Gastrocnemius medialis (tissue), 4 donors: ENCODE measurements around the gene SPEM2. TPM values are rescaled to one million over a fixed set of nuclear protein-coding genes. Genes with fewer than 3 reads are reported as not detected.

Experiments
- ATAC-seq, 2 donors: fragments of 150-250 bp; one replicate each; pipeline ENCODE4 v1.9.1; 2016
- DNase-seq, 2 donors: peaks; one replicate each; pipeline ENCODE4 v3.0.0-alpha.2; 2019
- H3K27ac ChIP-seq, 4 donors: fragments of 200-600 bp; sonication (generic); 1 replicate in 1 of 4; 2 replicates in 3 of 4; pipeline ENCODE4 v1.5.1; 2016 to 2018; ENCODE audit warnings: mild to moderate bottlenecking in 2 of 4, moderate library complexity in 1 of 4
- H3K27me3 ChIP-seq, 3 donors: fragments of 200-600 bp; sonication (generic) in 2 of 3; 1 replicate in 1 of 3; 2 replicates in 2 of 3; pipeline versions ENCODE4 v1.5.1 to v1.6.0; 2016 to 2019; ENCODE audit warnings: mild to moderate bottlenecking in 1 of 3, moderate library complexity in 1 of 3
- H3K36me3 ChIP-seq, 2 donors: fragments of 200-600 bp; sonication (generic) in 1 of 2; one replicate each; pipeline ENCODE4 v1.5.1; 2017 to 2018
- H3K4me1 ChIP-seq, 2 donors: fragments of 200-600 bp; sonication (generic) in 1 of 2; one replicate each; pipeline ENCODE4 v1.5.1; 2016 to 2017; ENCODE audit warnings: mild to moderate bottlenecking in 2 of 2
- H3K4me3 ChIP-seq, 4 donors: fragments of 200-600 bp; sonication (generic) in 3 of 4; 1 replicate in 1 of 4; 2 replicates in 3 of 4; pipeline ENCODE4 v1.5.1; 2016 to 2019; ENCODE audit warnings: mild to moderate bottlenecking in 2 of 4
- H3K9me3 ChIP-seq, 3 donors: fragments of 200-600 bp; sonication (generic) in 2 of 3; 1 replicate in 1 of 3; 2 replicates in 2 of 3; pipeline ENCODE4 v1.5.1; 2016 to 2019
- CTCF ChIP-seq, 5 experiments: fragments of 450-650 bp in 3 of 5; fragments of 200-600 bp in 2 of 5; sonication (generic) in 2 of 5; IDR thresholded peaks in 4 of 5; conservative IDR thresholded peaks in 1 of 5; 1 replicate in 4 of 5; 2 replicates in 1 of 5; pipeline ENCODE4 v1.5.1; 2016 to 2019; ENCODE audit warnings: antibody characterized with exemption in 5 of 5, mild to moderate bottlenecking in 3 of 5, moderate library complexity in 3 of 5
- POLR2A ChIP-seq, 2 donors: fragments of 450-650 bp; IDR thresholded peaks; one replicate each; pipeline ENCODE4 v1.6.1; 2017; ENCODE audit warnings: antibody characterized with exemption in 2 of 2, mild to moderate bottlenecking in 2 of 2, moderate library complexity in 2 of 2
- in situ Hi-C, 4 donors: fragments of 200-750 bp; cut with MboI; loops; one replicate each; pipeline versions ENCODE4 v1.15.0 to v1.8.0; 2017; ENCODE audit warnings: low sequenced_read_pairs in 4 of 4
- intact Hi-C: fragments of 100-400 bp; cut with DNase I; formaldehyde crosslinking; loops from one replicate; pipeline ENCODE4 v1.15.1; 2023; ENCODE audit warnings: low total_unique reads
- total RNA-seq, 4 donors: library from RNA; depleted of rRNA; stranded (reverse); fragments of >200 nt; gene quantifications; one replicate each; pipeline versions ENCODE4 v1.1.0 to v1.2.3, GENCODE V29; 2016

Gene SPEM2
- total RNA-seq, 4 donors from 2014 or later = not detected

GRCh38 chr17:7440113-7440833, 14.9 kb downstream of the SPEM2 start:
- Histone ChIP-seq H3K4me3 (peak overlapping the region; percentile 55 to 82 (median 62)), H3K9me3 (no peaks in the 10 kb centered on the region), H3K36me3 (no peaks in the 10 kb centered on the region), H3K27me3 (peaks cover 0 to 4% (median 0%) of the 10 kb centered on the region in 3 donors), H3K27ac (peak overlapping the region; percentile 44 to 100 (median 88)), H3K4me1 (peaks cover 48 to 72% of the 10 kb centered on the region in 2 donors)
- no peak for TF ChIP-seq POLR2A (IDR thresholded peaks at IDR 0.05)
- TF ChIP-seq CTCF (IDR thresholded peaks at IDR 0.05 in 4 of 5, conservative IDR thresholded peaks at IDR 0.05 in 1 of 5) = no peak
- DNase-seq (peak; percentile 61 to 77), ATAC-seq (peak in 1 of 2 donors; percentile 7)
- in situ Hi-C loops = loop anchor here in 2 of 4 donors (5.0 to 25.0 kb wide), 2 partner anchors 37 to 122 kb away; partner anchors contain the start of genes SENP3 (in 1 of the 2), TNFSF13 (in 1 of the 2) and ZBTB4 (in 1 of the 2)
- intact Hi-C loops = no loop called here

- ATAC-seq = peak in 1 of 2 donors; percentile 11
- in situ Hi-C loops = loop anchor here in 2 of 4 donors (5.0 to 25.0 kb wide), 2 partner anchors 36 to 121 kb away; partner anchors contain the start of genes SENP3 (in 1 of the 2), TNFSF13 (in 1 of the 2) and ZBTB4 (in 1 of the 2)
- TF ChIP-seq CTCF (IDR thresholded peaks at IDR 0.05 in 4 of 5, conservative IDR thresholded peaks at IDR 0.05 in 1 of 5) = no peak
- TF ChIP-seq POLR2A (IDR thresholded peaks at IDR 0.05) = peak in 1 of 2 donors; percentile 31
- H3K4me1 ChIP-seq = peaks cover 42 to 67% of the 10 kb centered on the region in 2 donors
- intact Hi-C loops = no loop called here
- H3K27ac ChIP-seq = peak overlapping the region; percentile 44 to 100 (median 88)
- peak overlapping the region; percentile 55 to 82 (median 62) for H3K4me3 ChIP-seq
- H3K9me3 ChIP-seq = no peaks in the 10 kb centered on the region
- DNase-seq = peak; percentile 59 to 85
- peaks cover 0 to 4% (median 0%) of the 10 kb centered on the region in 3 donors for H3K27me3 ChIP-seq
- H3K36me3 ChIP-seq = no peaks in the 10 kb centered on the region
These were observed 15.4 kb downstream of the SPEM2 start for GRCh38 chr17:7440834-7441195.

- Histone ChIP-seq H3K27ac (peak overlapping the region; percentile 44 to 100 (median 88)), H3K4me1 (peaks cover 38 to 67% of the 10 kb centered on the region in 2 donors)
These were observed 15.8 kb downstream of the SPEM2 start for GRCh38 chr17:7441266-7441665.

GRCh38 chr17:7442142-7442541, 16.7 kb downstream of the SPEM2 start:
- no peak for TF ChIP-seq POLR2A (IDR thresholded peaks at IDR 0.05)
- TF ChIP-seq CTCF (IDR thresholded peaks at IDR 0.05 in 4 of 5, conservative IDR thresholded peaks at IDR 0.05 in 1 of 5) = no peak
- H3K27ac ChIP-seq = peak overlapping the region in 3 of 4 donors; percentile 97 to 100 (median 98)
- H3K4me1 ChIP-seq = peaks cover 32 to 67% of the 10 kb centered on the region in 2 donors
- in situ Hi-C loops (loop anchor here in 2 of 4 donors (5.0 to 25.0 kb wide), 2 partner anchors 35 to 120 kb away; partner anchors contain the start of genes SENP3 (in 1 of the 2), TNFSF13 (in 1 of the 2) and ZBTB4 (in 1 of the 2)), intact Hi-C loops (no loop called here)
- no peaks in the 10 kb centered on the region for H3K9me3 ChIP-seq
- no peak for DNase-seq
- H3K4me3 ChIP-seq = no peak overlapping the region
- no peaks in the 10 kb centered on the region for H3K36me3 ChIP-seq
- H3K27me3 ChIP-seq = peaks cover 0 to 4% (median 0%) of the 10 kb centered on the region in 3 donors
- no peak for ATAC-seq

More at GRCh38 chr17:7441266-7441665, 15.8 kb downstream of the SPEM2 start:
- H3K36me3 ChIP-seq = no peaks in the 10 kb centered on the region
- TF ChIP-seq POLR2A (IDR thresholded peaks at IDR 0.05) (no peak), CTCF (IDR thresholded peaks at IDR 0.05 in 4 of 5, conservative IDR thresholded peaks at IDR 0.05 in 1 of 5) (no peak)
- H3K27me3 ChIP-seq = peaks cover 0 to 4% (median 0%) of the 10 kb centered on the region in 3 donors
- intact Hi-C loops = no loop called here
- in situ Hi-C loops = loop anchor here in 2 of 4 donors (5.0 to 25.0 kb wide), 2 partner anchors 36 to 121 kb away; partner anchors contain the start of genes SENP3 (in 1 of the 2), TNFSF13 (in 1 of the 2) and ZBTB4 (in 1 of the 2)
- H3K4me3 ChIP-seq = peak overlapping the region in 1 of 4 donors; percentile 62
- no peaks in the 10 kb centered on the region for H3K9me3 ChIP-seq
- DNase-seq (no peak), ATAC-seq (no peak)
